Occipital lobe (tissue), 2 donors: Measurements from ENCODE around the gene BDH1. TPM values are rescaled to one million over a fixed set of nuclear protein-coding genes. Genes with fewer than 3 reads are reported as not detected.

Experiments used
- DNase-seq: peaks from one replicate; lab custom pipeline; 2025; lab: John Stamatoyannopoulos, UW
- total RNA-seq: library from RNA; depleted of rRNA; stranded (reverse); fragments of >200 nt; gene quantifications from one replicate; pipeline ENCODE4 v1.2.3, GENCODE V29; 2014

The BDH1 gene
- total RNA-seq, 1 donor from 2014 or later: 10.8 TPM

- DNase-seq: no peak
These were observed 48.7 kb downstream of the BDH1 start for GRCh38 chr3:197507081-197507480.

GRCh38 chr3:197505796-197506548 lies 49.8 kb downstream of the BDH1 start:
- no peak for DNase-seq

GRCh38 chr3:197504641-197505121 lies 51.1 kb downstream of the BDH1 start:
- no peak for DNase-seq

GRCh38 chr3:197504229-197504628 lies 51.5 kb downstream of the BDH1 start:
- DNase-seq: no peak

DNA sequence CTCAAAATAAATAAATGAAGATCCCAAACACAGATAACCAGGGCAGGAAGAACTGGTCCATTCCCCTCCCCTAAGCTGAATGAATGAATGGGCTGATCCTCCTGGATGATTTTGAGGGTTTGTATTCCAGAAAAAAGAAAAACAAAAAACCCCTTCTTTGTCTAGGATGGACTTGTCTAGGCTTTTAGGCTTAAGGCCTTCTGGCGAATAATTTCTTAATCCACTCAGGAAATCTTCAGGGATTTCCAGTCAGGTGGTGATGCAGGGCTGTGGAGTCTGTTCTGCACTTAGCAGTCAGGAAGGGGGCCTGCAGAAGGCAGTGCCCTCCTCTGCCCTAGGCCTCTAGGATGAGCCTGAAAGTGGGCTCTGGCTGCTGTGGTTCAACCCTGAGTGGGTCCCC lies 52.1 kb downstream of the BDH1 start:
- DNase-seq: no peak

DNA sequence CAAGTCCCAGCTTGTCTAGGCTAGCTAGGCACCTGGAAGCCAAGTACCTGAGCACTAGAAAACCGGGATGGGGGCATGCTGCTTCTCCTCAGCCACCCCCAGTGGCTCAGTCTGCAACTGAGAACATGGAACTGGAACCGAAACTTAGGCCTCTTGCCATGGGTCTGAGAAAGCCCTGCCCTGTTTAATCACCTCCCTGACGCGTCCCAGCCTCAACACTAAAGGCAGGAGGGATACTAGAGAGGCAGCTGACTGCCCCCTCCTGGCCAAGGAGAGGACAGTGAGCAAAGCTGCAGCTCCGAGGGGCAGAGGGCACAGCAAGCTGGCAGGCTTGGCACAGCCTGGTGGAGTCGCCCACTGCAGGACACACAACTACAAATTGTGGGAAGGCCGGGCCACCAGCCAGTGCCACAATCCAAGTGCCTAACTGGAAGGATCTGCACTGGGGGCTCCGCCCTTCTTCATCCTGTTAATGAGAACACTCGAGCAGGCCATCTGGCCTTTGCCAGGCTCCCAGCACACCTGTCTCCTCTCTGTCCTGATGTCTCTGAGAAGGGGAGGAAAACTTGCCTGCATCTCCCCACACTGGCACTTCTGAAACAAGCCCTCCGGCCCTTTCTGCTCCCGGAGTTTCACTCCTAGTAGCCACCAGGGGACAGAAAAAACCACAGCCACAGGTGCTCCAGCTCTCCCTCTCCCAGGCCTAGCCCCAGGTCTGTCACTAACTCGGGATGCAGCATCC lies 53.7 kb downstream of the BDH1 start:
- no peak for DNase-seq

DNA sequence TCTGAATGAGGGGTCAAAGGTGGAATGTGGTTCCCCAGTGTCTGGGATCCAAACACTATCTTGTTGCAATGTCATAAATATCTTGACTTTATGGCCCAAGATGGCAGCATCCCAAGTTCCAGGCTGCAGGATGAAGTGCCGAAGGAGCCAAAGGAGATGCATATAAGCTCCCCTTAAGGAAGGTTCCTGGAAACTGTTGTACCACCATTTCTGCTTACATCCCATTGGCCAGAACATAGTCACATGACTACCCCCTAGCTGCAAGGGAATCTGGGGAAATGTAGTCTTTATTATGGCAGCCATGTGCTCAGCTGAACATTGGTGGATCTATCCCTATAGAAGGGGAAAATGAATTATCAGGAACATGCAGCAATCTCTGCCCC lies 54.3 kb downstream of the BDH1 start:
- no peak for DNase-seq

DNA sequence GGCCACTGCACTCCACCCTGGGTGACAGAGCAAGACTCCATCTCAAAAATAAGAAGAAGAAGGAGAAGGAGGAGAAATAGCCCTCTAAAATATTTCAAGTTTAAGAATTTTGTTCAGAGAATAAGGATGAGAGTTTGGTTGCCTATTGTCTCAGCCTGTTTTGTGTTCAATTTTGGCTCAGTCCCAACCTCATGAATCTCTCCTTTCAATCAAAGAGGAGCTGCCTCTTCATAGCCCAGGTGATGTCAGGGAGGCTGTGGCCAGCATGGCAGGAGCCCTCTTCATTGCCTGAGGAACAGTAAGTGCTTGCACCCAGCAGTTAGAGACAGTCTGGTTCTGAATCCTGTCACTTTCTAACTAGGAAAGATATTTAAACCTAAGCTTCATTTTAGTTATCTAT lies 55.0 kb downstream of the BDH1 start:
- DNase-seq: no peak

DNA sequence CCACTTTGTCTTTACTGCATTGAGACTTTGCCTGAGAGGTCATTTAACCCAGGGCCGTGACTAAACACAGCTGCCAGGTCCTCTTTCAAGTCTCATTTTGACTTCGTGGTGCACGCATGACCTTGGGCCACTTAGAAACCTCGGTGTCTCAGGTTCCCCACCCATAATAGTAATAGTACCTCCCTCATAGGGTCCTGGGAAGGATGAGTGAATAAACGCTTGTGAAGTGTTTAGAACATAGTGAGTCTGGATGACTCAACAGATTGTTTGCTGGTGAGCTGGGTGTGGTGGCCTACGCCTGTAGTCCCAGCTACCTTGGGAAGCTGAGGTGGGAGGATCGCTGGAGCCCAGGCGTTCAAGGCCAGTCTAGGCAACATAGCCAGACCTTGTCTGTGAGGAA lies 56.3 kb downstream of the BDH1 start:
- DNase-seq: no peak

GRCh38 chr3:197498499-197499241 lies 57.1 kb downstream of the BDH1 start:
- no peak for DNase-seq

DNA sequence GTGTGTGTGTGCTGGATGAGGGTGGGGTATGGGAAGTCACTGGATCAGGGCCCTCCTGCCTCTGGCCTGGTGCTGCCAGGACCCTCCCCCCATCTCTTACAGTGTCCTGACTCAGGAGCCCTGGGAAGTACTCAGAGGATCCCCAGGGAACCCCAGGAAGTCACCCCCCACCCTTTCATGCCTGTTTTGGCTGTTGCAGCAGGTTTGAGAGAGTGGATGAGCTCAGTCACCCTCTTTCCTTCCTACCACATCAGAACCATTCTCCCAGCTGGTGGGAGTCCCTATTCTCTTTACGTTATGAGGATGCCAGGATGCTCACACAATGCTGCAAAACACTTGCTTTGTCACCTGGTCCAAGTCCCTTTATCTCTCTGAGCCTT lies 59.0 kb downstream of the BDH1 start:
- DNase-seq: no peak

- no peak for DNase-seq
These were observed 59.6 kb downstream of the BDH1 start for GRCh38 chr3:197495999-197496745.

- no peak for DNase-seq
These were observed 60.3 kb downstream of the BDH1 start for GRCh38 chr3:197495499-197495898.

DNA sequence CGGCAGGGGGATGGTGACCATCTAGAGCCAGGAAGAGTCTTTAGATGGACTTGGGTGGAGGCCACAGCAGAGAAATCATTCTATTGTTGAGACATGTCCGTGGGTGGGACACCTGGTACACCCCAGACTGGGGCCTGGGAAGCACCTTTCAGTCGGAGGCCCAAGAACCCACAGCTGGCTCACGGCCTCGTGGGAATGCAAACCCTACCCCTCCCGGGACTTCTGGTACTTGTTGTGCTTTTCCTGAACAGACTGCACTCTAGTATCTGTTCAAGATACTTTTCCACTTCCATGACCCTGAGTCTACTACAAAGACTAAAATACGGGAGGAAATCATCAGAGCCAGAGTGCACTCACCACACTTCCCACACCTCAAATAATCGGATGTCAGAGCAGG lies 60.7 kb downstream of the BDH1 start:
- DNase-seq: no peak

DNA sequence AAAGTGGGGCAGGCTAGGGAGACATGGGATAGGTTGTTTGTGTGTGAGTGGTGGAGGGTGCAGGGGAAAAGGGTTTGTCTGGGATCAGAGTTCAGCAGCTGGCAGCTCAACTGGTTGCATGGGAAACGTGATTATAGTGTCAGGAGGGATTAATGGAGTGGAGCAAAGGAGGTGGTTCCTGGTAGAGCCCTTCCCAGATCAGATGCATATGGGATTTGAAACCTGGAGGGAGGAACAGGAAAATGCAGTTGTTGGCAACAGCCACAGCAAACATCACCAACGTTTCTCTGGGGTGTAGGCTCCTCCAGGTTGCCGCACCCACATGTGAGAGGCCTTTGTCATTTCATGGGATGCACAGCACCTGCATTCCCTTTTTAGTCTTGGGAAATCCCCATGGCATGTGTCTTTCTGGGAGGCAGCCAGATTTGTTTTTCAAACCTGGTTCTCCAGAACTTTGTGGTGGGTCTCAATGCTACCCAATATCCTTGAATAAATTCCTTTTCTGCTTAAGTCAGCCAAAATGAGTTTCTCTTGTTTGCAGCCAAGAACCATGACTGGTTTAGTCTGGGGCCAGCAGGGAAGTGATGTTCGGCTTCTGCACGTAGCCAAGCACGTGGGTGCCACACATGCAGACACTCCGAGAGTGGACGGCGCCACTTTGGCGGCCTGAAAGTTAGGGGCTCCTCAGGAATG lies 61.3 kb downstream of the BDH1 start:
- DNase-seq: no peak

- no peak for DNase-seq
These were observed 62.7 kb downstream of the BDH1 start for GRCh38 chr3:197493049-197493448.

- no peak for DNase-seq
These were observed 63.7 kb downstream of the BDH1 start for GRCh38 chr3:197491923-197492664.

DNA sequence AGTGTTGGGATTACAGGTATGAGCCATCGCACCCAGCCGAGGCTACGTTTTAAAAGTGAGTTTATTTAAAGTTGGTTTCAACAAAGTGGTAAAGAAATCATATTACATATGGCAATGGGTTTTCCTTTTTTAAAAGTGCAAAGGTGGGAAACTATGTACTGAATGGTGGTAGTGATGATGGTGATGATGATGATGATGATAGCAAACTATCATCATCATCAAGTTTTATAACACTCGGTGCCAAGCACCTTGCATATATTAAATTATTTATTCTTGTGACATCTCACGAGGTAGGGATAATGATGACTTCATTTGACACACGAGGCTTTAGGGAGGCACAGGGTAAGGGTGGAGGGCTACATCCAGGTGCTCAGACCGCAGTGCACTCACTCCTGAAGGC lies 64.3 kb downstream of the BDH1 start:
- DNase-seq: no peak

- DNase-seq: no peak
These were observed 65.4 kb downstream of the BDH1 start for GRCh38 chr3:197490098-197491058.
